Loucy (cell line): ENCODE data around the gene PPP1CA.

ENCODE experiments used
- CTCF ChIP-seq: fragments of 200-600 bp; sonication (generic); conservative IDR thresholded peaks from 2 replicates; pipeline ENCODE4 v1.5.1; 2014; ENCODE audit warnings: mild to moderate bottlenecking, antibody characterized with exemption, low read length
- EZH2phosphoT487 ChIP-seq: fragments of 200-600 bp; IDR thresholded peaks from 2 replicates; pipeline ENCODE4 v1.6.1; 2018; ENCODE audit warnings: antibody characterized with exemption, mild to moderate bottlenecking, moderate library complexity, borderline replicate concordance

- peak; percentile 2; the same call in 1 of the 2 replicates for TF ChIP-seq CTCF
- no peak for TF ChIP-seq EZH2phosphoT487
Measured at GRCh38 chr11:67410369-67410831, 8.7 kb upstream of the PPP1CA start.
